C4-2B (cell line): ENCODE measurements around the gene HFE.

Source experiments
- ZFX ChIP-seq: fragments of 450-650 bp; IDR thresholded peaks from 2 replicates; pipeline ENCODE4 v1.6.1; 2017
- TF ChIP-seq, protein P1 (sequence below): fragments of 450-650 bp; conservative IDR thresholded peaks from 2 replicates; pipeline ENCODE4 v1.5.1; 2017; ENCODE audit warnings: mild to moderate bottlenecking

DNA sequence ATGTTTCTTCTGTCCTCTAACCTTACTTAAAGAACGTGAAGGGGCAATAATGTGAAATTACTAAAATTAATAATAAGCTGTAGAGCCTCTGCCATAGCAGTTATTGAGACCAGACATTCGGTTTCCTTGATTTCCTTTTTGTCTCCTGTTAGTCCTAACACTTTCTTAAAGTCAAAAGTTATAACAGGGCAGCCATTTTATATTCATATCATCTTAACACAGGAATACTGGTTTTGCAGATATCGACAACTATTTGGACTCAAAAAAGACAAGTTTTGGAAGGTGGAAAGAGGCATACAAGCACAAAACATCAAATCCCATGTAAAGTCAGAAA lies 33.5 kb downstream of the HFE start:
- TF ChIP-seq, protein P1, sequence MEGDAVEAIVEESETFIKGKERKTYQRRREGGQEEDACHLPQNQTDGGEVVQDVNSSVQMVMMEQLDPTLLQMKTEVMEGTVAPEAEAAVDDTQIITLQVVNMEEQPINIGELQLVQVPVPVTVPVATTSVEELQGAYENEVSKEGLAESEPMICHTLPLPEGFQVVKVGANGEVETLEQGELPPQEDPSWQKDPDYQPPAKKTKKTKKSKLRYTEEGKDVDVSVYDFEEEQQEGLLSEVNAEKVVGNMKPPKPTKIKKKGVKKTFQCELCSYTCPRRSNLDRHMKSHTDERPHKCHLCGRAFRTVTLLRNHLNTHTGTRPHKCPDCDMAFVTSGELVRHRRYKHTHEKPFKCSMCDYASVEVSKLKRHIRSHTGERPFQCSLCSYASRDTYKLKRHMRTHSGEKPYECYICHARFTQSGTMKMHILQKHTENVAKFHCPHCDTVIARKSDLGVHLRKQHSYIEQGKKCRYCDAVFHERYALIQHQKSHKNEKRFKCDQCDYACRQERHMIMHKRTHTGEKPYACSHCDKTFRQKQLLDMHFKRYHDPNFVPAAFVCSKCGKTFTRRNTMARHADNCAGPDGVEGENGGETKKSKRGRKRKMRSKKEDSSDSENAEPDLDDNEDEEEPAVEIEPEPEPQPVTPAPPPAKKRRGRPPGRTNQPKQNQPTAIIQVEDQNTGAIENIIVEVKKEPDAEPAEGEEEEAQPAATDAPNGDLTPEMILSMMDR, result no peak
- no peak for TF ChIP-seq ZFX
